Skeletal muscle satellite cell (primary cell): ENCODE data around the gene CORO7.

Experiments used
- H3K27me3 ChIP-seq: 2 replicates; pipeline ENCODE4 v1.7.0; 2013; ENCODE audit warnings: low read length; ENCODE audit not compliant: control insufficient read depth, insufficient read depth
- H3K36me3 ChIP-seq: 2 replicates; pipeline ENCODE4 v1.7.0; 2013; ENCODE audit warnings: mild to moderate bottlenecking, control low read depth, low read length; ENCODE audit not compliant: insufficient read depth
- H3K4me1 ChIP-seq: 2 replicates; pipeline ENCODE4 v1.7.0; 2013; ENCODE audit warnings: low read length; ENCODE audit not compliant: control insufficient read depth, insufficient read depth
- H3K4me2 ChIP-seq: 2 replicates; pipeline ENCODE4 v1.7.0; 2013; ENCODE audit warnings: mild to moderate bottlenecking, low read length
- H3K4me3 ChIP-seq: 2 replicates; pipeline ENCODE4 v1.7.0; 2013; ENCODE audit warnings: low read length
- H3K9ac ChIP-seq: 2 replicates; pipeline ENCODE4 v1.7.0; 2013; ENCODE audit warnings: mild to moderate bottlenecking, low read depth, low read length, moderate library complexity
- H3K9me3 ChIP-seq: replicated peaks from 2 replicates; pipeline ENCODE4 v1.7.0; 2013; ENCODE audit warnings: mild to moderate bottlenecking, control low read depth, low read length

CORO7 gene

DNA sequence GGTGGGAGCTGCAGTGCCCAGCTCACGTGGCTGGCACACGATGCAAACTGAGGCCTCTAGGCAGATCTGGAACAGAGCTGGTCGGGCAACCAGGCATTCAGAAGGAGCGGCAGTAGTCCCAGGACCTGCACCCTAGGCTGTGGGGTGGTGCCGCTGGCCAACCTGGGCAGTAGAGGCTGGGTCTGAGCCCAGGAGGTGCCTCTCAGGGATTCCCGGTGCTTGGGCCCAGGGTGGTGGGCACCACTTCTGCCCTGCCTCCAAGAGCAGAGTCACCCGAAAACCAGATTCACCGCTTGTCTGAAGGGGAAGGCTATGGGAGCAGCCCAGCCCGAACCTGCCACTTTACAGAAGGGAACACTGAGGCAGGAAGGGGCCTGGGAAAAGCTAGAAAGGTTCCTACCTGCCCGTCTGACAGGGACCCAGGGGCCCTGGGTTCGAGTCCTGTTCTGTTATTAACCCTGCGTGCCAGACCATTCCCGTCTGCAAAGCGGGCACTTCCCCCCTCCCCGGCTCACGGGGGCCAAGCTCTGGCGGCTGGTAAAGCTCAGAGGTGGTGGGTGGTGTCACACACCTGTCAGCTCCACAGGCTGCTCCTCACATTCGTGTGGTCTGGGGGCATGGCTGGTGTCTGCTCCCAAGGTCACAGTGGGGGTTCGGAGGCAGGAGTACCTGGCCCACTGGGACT, 83.6 kb downstream of the CORO7 start:
- no peak overlapping the region for H3K4me2 ChIP-seq
- H3K4me3 ChIP-seq: no peak overlapping the region
- H3K9me3 ChIP-seq: no peaks in the 10 kb centered on the region
- peaks cover 11% of the 10 kb centered on the region for H3K4me1 ChIP-seq
- peaks cover 36% of the 10 kb centered on the region for H3K36me3 ChIP-seq
- H3K9ac ChIP-seq: no peak overlapping the region
- no peaks in the 10 kb centered on the region for H3K27me3 ChIP-seq

DNA sequence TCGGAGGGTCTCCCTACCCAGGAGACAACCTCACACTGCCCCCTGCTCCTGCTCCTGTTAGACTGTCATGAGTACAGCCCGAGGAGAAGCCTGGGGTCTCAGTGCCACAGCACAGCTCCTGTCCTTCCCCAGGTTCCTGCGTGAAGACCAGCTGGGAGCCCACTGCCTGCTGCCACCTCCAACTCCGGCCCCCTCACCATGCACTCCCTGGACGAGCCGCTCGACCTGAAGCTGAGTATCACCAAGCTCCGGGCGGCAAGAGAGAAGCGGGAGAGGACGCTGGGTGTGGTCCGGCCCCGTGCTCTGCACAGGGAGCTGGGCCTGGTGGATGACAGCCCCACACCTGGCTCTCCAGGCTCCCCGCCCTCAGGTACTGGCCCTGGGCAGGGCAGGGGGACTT, 84.3 kb downstream of the CORO7 start:
- Histone ChIP-seq H3K27me3 (no peaks in the 10 kb centered on the region), H3K9ac (no peak overlapping the region), H3K36me3 (peaks cover 30% of the 10 kb centered on the region)

DNA sequence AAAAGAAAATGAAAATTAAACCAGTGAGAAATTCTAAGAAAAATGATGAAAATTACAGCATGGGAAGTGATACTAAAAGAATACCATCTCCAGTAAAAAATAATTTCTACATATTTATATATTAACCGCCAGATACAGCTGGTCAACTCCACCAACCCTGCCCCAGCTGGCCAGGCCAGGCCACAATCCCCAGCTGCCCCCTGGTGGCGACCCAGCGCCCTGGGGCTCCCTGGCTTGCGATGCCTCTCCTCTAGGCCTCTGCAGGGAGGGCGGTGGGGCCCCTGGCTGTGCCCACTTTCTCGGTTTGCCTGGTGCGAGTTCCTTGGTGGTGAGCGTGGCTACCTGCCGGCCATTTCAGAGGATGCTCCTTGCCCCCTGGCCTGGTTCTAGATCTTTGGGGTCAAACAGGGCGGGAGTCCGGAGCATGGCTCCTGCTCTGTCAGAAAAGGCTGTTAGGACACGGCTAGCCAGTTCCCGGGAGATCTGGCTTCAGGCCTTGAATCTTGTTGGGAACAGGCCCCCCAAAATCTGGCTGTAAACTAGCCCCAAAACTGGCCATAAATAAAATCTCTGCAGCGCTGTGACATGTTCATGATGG, 86.0 kb downstream of the CORO7 start:
- H3K9me3 ChIP-seq: no peaks in the 10 kb centered on the region
- H3K4me2 ChIP-seq: no peak overlapping the region
- no peak overlapping the region for H3K4me3 ChIP-seq
- no peaks in the 10 kb centered on the region for H3K27me3 ChIP-seq
- H3K9ac ChIP-seq: no peak overlapping the region
- peaks cover 22% of the 10 kb centered on the region for H3K36me3 ChIP-seq
- H3K4me1 ChIP-seq: peaks cover 18% of the 10 kb centered on the region

More for the DNA sequence above, 84.3 kb downstream of the CORO7 start:
- Histone ChIP-seq H3K4me2 (no peak overlapping the region), H3K9me3 (no peaks in the 10 kb centered on the region), H3K4me1 (peaks cover 15% of the 10 kb centered on the region), H3K4me3 (no peak overlapping the region)

DNA sequence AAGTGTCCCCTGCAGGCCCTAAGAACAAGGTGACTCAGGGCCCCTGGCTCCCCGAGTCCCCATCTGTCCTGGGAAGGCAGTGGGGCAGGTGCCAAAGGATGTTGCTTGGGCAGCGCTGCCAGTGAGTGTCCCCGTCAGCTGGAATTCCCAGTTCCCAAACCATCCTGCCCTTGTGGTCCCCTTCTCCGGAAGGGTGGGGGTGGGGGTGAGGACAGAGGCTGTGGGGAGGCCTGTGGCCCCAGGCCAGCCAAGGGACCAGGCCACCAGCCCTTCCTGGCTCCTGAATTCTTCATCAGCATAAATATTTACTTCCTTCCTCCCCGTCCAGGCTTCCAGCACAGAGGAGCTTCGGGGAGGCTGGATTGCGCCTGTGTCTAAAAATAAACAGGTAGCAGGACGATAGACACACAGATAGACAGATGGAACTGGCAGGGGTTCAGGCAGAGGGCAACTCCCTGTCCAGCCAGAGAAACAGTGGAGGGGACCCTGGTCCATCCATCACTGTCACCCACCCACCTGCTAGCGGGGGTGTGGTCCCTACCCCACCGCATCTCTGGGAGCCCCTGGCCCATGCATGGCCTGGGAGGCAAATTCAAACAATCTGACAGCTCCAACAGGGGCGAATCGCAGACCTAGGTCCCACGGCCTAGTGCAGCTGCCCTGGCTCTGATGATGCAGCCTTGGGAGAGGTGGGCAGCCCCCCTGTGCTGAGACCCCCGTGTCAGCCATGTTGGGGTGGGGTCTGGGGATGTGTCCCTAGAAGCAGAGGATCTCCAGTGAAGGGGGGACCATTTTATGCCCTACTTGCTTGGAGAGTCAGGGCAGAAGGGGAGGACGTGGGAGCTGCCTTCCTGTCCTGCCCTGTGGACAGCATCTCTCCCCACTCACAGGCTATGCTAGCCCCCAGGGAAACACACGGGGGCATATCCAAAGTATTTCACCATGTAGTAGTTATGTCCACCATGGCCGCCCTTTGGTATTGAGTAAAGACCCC, 87.3 kb downstream of the CORO7 start:
- no peaks in the 10 kb centered on the region for H3K9me3 ChIP-seq
- peaks cover 26% of the 10 kb centered on the region for H3K4me1 ChIP-seq
- peak overlapping the region; percentile 93 for H3K4me2 ChIP-seq
- H3K27me3 ChIP-seq: no peaks in the 10 kb centered on the region
- H3K4me3 ChIP-seq: no peak overlapping the region
- peaks cover 13% of the 10 kb centered on the region for H3K36me3 ChIP-seq
- peak overlapping the region; percentile 49 for H3K9ac ChIP-seq

DNA sequence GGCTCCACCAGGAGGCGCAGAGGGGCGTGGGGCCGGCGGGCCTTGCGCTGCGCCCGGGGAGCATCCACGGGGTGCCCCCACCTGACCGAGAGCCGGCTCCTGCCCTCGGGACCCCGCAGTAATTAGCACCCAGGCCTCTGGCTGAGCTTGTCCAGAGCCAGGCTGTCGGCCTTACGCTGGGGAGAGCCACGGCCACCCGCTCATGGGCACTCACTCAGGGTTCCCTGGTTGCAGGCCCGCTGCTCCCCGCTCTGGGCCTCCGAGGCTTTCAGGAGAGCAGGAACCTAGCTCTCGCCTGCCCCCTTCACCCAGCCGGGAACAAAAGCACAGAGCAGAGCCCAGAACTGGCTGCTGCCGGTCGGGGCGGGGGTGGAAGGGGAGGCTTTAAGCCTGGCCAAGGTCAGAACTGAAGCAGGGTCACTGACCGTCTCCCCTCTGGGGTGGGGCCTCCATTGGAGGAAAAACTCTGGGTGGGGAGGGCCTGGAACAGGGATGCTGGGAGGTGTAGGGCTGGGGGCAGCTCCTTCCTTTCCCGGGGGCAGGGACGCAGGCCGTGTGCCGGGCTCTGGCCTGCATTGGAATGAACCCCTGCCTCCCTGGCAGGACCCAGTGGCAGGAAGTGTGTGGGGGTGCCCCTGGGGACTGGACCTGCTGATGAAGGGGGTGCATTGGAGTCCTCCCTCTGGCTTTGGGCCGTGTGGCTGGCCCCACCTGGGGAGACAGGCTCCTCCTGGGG, 88.2 kb downstream of the CORO7 start:
- Histone ChIP-seq H3K4me2 (peak overlapping the region; percentile 93), H3K36me3 (peaks cover 8% of the 10 kb centered on the region), H3K9ac (peak overlapping the region; percentile 49), H3K27me3 (no peaks in the 10 kb centered on the region), H3K9me3 (no peaks in the 10 kb centered on the region), H3K4me1 (peaks cover 34% of the 10 kb centered on the region), H3K4me3 (peak overlapping the region; percentile 68)

DNA sequence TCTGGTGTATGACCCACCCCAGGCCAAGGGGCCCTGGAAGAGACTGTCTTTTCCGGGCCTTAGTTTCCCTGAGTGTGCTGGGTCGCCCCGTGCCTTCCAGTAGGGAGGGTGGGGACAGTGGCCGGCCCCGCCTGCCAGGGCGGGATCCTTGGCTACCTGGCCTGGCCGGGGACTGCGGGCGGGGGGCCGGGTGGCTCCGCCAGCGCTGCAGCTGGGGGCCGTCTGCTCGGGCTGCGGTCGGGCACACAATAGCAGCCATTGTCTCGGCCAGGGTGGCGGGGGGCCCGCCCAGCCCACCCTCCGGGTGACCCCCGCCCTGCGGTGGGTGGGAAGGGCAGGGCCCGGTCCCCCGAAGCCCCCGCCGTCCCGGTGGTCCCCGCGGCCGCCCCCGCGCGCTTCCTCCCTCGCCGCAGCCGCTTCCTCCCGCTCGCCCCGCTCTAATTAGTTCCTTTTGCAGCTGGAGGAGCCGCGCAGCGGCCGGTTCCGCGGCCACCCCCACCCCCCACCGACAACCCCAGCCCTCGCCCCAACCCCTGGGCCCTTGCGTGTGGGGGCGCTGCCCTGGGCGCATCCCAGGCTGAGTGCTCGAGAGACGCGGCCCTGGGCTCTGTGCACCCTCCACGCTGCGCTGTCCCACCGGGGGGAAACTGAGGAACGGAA, 88.9 kb downstream of the CORO7 start:
- peak overlapping the region; percentile 49 for H3K9ac ChIP-seq
- H3K4me3 ChIP-seq: peak overlapping the region; percentile 68
- peaks cover 4% of the 10 kb centered on the region for H3K36me3 ChIP-seq
- H3K4me1 ChIP-seq: peaks cover 34% of the 10 kb centered on the region
- no peaks in the 10 kb centered on the region for H3K27me3 ChIP-seq
- H3K4me2 ChIP-seq: peak overlapping the region; percentile 93
- no peaks in the 10 kb centered on the region for H3K9me3 ChIP-seq

DNA sequence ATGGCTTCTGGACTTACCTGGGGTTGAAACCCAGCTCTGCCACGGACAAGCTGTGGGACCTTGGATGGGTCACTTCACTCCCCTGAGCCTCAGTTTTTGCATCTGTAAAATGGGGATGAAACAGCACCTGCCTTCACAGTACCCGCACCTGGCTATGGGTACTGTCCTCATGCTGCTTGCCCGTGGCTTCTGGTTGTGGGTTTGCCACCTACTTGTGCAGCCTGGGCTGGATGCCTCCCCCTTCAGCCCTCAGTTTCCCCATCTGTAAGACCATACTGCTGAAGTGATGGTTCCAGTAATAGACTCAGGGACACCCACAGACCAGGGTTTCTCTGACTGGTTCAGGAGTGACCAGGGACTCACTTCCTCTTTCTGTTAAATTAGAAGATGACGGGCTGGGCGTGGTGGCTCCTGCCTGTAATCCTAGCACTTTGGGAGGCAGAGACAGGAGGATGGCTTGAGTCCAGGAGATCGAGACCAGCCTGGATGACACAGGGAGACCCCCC, 91.1 kb downstream of the CORO7 start:
- Histone ChIP-seq H3K4me3 (no peak overlapping the region), H3K36me3 (no peaks in the 10 kb centered on the region), H3K9me3 (no peaks in the 10 kb centered on the region), H3K9ac (no peak overlapping the region), H3K4me2 (no peak overlapping the region), H3K4me1 (peaks cover 37% of the 10 kb centered on the region), H3K27me3 (no peaks in the 10 kb centered on the region)

DNA sequence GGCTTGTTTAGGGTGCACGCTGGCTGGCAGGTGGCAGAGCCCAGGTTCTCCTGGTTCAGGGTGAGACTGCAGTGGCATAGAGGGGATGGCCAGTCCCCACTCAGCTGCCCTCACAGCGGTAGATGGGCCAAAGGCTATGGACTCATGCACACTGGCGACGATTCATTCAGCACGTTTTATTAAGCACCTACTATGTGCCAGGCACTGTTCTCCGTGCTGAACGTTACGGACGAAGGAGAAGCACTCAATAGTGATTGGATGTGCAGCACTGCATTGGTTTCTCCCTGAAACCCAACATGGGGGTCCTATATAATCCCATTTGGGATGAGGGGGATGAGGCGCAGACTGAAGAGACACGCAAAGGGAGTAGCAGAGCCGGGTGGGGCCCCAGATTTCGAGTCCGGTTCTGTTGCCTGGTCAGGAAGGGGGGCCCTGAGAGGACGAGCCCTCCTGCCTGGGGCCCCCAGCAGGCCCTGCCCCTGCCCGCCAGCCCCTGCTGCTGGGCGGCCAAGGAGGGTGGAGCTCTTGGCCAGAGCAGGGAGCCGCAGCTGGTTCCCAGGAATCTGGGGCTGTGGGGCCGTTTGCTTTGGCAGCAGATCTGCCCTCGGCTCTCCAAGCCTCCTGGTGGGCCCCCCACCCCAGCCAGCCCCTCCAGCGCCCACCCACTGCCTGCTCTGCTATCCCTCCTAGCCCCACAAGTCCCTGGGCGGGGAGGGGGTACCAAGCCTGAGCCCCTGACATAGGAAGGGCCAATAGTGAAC, 91.7 kb downstream of the CORO7 start:
- Histone ChIP-seq H3K4me1 (peaks cover 43% of the 10 kb centered on the region), H3K9ac (peak overlapping the region; percentile 31), H3K4me3 (no peak overlapping the region)

DNA sequence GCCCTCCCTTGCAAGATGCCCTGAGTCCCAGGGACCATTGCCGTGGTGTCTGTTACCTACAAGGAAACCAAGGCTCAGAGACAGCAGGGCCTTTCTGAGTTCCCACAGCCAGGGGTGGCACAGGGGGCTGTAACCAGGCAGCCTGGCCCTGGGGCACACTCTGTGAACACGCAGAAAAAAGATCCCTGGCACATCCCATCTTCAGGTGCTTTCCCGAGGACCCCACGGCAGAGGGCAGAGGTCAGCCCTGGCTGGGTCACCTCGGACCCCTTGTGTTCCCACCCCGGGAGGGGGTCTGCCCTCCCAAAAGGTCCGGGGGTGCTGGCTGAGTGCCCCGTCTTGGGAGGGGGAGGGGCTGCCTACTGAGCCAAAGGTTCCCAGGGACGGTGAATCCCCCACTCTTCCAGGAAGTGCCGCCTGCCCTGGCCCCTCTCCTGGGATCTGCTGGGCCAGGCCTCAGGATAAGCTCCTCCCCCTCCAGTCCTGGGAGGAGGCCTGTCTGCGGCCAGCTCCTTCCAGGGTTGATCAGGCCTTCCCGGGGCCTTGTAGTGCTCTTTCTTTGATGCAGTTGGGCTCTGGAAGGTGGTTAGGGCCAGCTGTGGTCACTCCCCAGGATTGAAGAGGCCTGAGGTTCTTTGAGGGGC, 92.4 kb downstream of the CORO7 start:
- peak overlapping the region; percentile 30 for H3K4me2 ChIP-seq
- no peak overlapping the region for H3K4me3 ChIP-seq
- peaks cover 50% of the 10 kb centered on the region for H3K4me1 ChIP-seq
- no peaks in the 10 kb centered on the region for H3K27me3 ChIP-seq
- H3K9me3 ChIP-seq: no peaks in the 10 kb centered on the region
- H3K36me3 ChIP-seq: no peaks in the 10 kb centered on the region
- H3K9ac ChIP-seq: peak overlapping the region; percentile 31

More for the DNA sequence above, 91.7 kb downstream of the CORO7 start:
- Histone ChIP-seq H3K4me2 (no peak overlapping the region), H3K27me3 (no peaks in the 10 kb centered on the region), H3K36me3 (no peaks in the 10 kb centered on the region), H3K9me3 (no peaks in the 10 kb centered on the region)
